ENCODE measurements around the gene GREM2.

Gene GREM2

DNA sequence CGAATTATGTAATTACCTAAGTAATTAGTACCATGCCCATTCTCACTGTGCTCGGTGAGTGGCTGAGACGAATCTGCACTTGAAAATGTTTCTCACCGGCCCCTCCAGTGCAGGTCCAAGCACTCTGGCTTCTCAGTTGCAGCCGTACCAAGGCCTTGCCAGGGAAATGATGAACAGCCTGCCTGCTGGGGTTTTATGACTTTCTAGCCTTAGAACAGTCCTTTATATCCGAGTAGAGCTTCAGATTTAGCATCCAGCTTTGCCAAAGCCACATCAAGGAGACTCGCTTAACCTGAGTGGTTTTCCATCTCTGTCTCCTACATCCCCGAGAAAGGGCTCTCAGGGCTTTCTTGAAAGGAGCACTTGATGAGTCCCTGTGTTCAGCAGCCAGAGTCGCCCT is 83.4 kb downstream of the GREM2 start:
- TF ChIP-seq POLR2A (IDR thresholded peaks at IDR 0.05; ENCODE audit: extremely low read depth, insufficient read length): no peak
- TF ChIP-seq CTCF (IDR thresholded peaks at IDR 0.05; ENCODE audit: low read depth, low read length): no peak
- no peak for TF ChIP-seq MYC (IDR thresholded peaks at IDR 0.05; ENCODE audit: low read depth, low read length)
- TF ChIP-seq, protein P1, sequence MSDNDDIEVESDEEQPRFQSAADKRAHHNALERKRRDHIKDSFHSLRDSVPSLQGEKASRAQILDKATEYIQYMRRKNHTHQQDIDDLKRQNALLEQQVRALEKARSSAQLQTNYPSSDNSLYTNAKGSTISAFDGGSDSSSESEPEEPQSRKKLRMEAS (IDR thresholded peaks at IDR 0.05; ENCODE audit: low read depth, low read length): no peak
- H3K4me3 ChIP-seq (ENCODE audit: low read depth, low read length): no peak overlapping the region
- DNase-seq (ENCODE audit: low read depth): no peak

GRCh38 chr1:240527086-240527485 is 84.9 kb downstream of the GREM2 start:
- no peak for DNase-seq (ENCODE audit: low read depth)
- TF ChIP-seq CTCF (IDR thresholded peaks at IDR 0.05; ENCODE audit: low read depth, low read length): no peak
- no peak overlapping the region for H3K4me3 ChIP-seq (ENCODE audit: low read depth, low read length)

GRCh38 chr1:240526312-240526711 is 85.6 kb downstream of the GREM2 start:
- DNase-seq (ENCODE audit: low read depth): no peak
- H3K4me3 ChIP-seq (ENCODE audit: low read depth, low read length): no peak overlapping the region
- no peak for TF ChIP-seq CTCF (IDR thresholded peaks at IDR 0.05; ENCODE audit: low read depth, low read length)
- no peak for TF ChIP-seq MYC (IDR thresholded peaks at IDR 0.05; ENCODE audit: low read depth, low read length)
- TF ChIP-seq, protein P1 (IDR thresholded peaks at IDR 0.05; ENCODE audit: low read depth, low read length): no peak

DNA sequence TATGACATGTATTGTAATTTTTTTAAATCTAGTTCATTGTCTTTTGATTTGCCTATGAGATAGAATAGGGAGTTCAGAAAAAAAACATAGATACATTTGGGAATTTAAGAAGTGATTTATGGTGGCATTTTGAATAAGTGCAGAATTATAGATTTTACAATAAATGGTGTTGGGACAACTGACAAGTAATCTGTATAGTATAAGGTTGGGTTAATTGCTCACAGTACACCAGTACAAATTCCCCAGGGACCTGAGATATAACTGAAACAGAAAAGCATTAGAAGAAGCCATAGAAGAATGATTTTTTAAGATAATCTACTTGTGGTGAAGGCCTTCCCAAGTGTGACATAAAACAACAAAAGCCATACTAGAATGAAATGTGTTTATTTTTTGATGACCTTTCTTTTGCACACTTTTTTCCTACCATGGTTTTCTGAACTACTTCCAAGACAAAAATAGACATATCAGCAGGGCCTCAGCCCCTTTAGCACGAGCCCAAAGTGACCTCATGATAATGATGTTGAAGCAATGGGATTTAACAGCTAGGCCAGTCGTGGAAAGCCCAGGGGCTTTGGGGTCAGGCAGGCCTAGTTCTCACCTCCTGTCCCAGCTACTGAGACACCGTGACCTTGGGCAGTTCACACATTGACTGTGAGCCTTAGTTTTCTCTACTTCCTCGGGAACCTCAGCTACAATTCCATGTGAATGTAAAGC is 87.4 kb downstream of the GREM2 start:
- no peak for TF ChIP-seq POLR2A (IDR thresholded peaks at IDR 0.05; ENCODE audit: extremely low read depth, insufficient read length)
- TF ChIP-seq CTCF (IDR thresholded peaks at IDR 0.05; ENCODE audit: low read depth, low read length): no peak
- TF ChIP-seq, protein P1 (IDR thresholded peaks at IDR 0.05; ENCODE audit: low read depth, low read length): no peak
- no peak for TF ChIP-seq MYC (IDR thresholded peaks at IDR 0.05; ENCODE audit: low read depth, low read length)
- no peak for DNase-seq (ENCODE audit: low read depth)

DNA sequence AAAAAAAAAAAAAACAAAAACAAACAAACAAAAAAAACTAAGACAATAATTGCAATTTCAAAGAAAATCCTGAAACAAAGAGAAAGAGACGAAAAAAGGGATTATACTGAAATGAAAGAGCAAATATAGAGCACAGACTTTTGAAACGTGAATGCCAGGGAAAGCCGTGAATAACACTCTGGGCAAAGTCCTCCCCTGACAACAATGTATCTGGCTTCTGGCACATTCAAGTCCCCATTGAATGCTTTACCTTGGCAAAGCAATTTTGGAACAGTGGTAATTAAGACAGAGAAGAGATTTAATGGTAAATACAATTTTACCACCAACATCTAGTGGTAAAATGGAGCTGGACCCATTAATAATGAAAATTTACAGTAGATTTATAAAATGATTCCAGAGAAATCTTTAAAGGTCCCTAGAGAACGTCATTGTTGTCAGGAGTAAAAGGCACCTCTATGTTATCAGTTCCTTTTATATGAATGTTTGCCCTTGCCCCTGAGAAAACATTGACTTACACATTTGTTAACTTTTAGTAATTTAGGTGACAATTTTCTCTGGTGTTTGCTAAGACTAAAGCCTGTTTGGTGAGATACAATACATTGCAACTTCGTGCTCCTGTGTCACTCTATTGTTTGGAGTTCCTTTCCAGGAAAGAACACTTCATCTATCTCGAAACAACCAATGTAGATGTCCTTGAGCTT is 89.7 kb downstream of the GREM2 start:
- no peak for DNase-seq (ENCODE audit: low read depth)

More for the DNA sequence above, 87.4 kb downstream of the GREM2 start:
- H3K4me3 ChIP-seq (ENCODE audit: low read depth, low read length): no peak overlapping the region

More for the DNA sequence above, 89.7 kb downstream of the GREM2 start:
- H3K4me3 ChIP-seq (ENCODE audit: low read depth, low read length): no peak overlapping the region
- TF ChIP-seq, protein P1 (IDR thresholded peaks at IDR 0.05; ENCODE audit: low read depth, low read length): no peak
- TF ChIP-seq MYC (IDR thresholded peaks at IDR 0.05; ENCODE audit: low read depth, low read length) (no peak), POLR2A (IDR thresholded peaks at IDR 0.05; ENCODE audit: extremely low read depth, insufficient read length) (no peak), CTCF (IDR thresholded peaks at IDR 0.05; ENCODE audit: low read depth, low read length) (no peak)
